Renal cortex interstitium (tissue), 11 donors: ENCODE results near the gene GUCY2C. TPM values are rescaled to one million over a fixed set of nuclear protein-coding genes. Genes with fewer than 3 reads are reported as not detected.

Experiments
- DNase-seq, 11 donors: peaks; one replicate each; pipeline ENCODE4 v3.0.0-alpha.2; 2013; ENCODE audit warnings: low read depth in 9 of 11, low spot score in 4 of 11; ENCODE audit errors: extremely low read depth in 1 of 11
- polyA plus RNA-seq, 3 donors: library from polyadenylated mRNA; unstranded; fragments of 120-200 nt; gene quantifications; one replicate each; pipeline ENCODE4 v1.2.1, GENCODE V29; 2013; ENCODE audit not compliant: insufficient read length in 3 of 3

Gene GUCY2C
- polyA plus RNA-seq, 3 donors: 0.47 to 0.86 (median 0.51) TPM

- no peak for DNase-seq
These were observed 58.3 kb downstream of the GUCY2C start for GRCh38 chr12:14638066-14638465.

GRCh38 chr12:14635776-14636175 is 60.6 kb downstream of the GUCY2C start:
- DNase-seq: no peak

DNA sequence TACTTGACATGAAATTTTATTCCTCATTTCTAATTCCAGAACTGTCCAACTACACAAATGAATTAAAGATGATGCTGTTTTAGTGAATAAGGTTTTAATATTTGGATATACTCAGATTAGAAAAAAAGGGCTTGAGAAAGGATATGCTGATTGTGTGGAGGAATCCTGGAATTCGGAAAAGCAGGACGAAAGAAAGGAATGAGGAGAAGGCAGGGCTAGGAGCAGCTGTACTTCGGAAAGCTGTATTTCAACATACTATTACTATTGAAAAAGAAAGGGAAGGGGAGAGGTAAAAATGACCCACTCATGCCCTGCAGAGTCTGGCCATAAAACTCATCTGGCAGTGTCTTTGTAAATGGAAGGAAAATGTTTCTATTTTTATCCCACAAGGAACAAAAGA is 65.6 kb downstream of the GUCY2C start:
- DNase-seq: no peak

GRCh38 chr12:14629832-14630710 is 66.3 kb downstream of the GUCY2C start:
- peak; percentile 54 to 77 (median 61) for DNase-seq

GRCh38 chr12:14628771-14629170 is 67.6 kb downstream of the GUCY2C start:
- no peak for DNase-seq

- DNase-seq: no peak
These were observed 74.6 kb downstream of the GUCY2C start for GRCh38 chr12:14621826-14622225.

DNA sequence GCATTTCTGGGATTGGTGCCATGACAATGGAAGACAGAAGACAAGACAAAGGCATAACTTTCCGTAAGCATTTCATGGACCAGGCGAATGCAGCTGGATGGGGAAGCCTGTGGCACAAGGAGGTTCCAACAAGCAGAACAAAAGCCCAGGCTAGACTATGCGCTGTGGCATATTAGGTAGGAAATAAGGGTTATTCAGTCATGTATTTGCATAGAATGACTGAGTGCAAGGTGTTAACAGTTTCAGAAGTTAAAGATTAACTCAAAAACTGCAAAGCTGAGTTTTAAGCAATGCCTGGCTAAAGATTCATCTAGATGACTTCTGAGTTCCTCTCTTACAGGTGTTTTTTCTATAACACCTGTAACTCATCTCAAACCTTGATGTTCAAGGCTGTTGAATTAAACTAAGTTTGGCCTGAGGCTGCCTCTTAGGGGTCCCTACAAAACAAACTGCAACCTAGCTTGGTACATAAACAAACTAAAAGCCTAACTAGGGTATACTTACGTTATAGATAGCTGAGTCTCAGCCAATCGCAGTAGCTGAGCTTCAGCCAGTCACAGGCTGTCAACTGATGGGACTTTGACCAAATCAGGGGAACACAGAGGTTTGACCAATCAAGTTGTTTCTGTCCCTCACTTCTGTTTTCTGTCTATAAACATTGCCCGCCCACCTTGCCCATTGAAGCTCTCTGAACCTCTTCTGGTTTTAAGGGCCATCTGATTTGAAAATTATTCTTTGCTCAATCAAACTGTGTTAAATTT is 76.5 kb downstream of the GUCY2C start:
- peak in 1 of 11 donors; percentile 47 for DNase-seq

DNA sequence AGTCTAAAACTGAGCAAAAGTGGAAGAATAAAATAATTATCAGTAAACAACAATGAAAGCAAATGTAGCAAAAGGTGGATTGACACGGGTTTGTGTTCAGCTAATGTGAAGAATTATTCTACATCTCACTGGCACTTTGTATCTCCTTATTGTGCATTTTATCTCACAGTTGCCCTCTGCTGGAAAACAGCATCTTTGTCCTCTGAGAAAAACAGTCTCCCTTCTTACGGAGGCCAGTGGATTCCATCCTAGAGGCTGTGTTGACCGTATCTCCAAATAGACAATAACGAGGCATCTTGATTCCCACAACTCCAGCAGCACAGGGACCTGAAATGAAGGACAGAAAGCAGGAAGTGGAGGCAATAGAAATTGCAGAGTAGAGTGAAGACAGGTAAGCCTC is 77.4 kb downstream of the GUCY2C start:
- DNase-seq: no peak

- no peak for DNase-seq
These were observed 81.7 kb downstream of the GUCY2C start for GRCh38 chr12:14614704-14615121.

DNA sequence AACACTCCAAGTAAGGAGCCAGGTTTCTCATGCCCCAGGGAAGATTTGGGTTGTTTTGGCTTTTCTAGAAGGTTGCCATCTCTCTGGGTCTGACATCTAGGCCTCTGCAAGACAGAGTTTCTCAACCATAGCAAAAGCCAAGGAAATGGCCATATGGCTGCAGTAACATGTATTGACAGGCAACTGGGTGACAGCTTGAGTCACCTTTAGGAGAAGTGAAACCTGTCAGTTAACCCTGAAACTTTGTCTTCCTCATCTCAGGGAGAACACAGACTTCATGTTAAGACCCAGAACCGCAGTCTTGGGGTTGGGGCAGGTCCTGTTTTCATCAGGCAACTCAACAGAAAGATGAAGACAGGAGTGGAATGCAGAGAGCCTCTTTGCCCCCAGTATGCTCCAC is 82.7 kb downstream of the GUCY2C start:
- no peak for DNase-seq

GRCh38 chr12:14612898-14613445 is 83.4 kb downstream of the GUCY2C start:
- DNase-seq: no peak

GRCh38 chr12:14612250-14612649 is 84.1 kb downstream of the GUCY2C start:
- no peak for DNase-seq

DNA sequence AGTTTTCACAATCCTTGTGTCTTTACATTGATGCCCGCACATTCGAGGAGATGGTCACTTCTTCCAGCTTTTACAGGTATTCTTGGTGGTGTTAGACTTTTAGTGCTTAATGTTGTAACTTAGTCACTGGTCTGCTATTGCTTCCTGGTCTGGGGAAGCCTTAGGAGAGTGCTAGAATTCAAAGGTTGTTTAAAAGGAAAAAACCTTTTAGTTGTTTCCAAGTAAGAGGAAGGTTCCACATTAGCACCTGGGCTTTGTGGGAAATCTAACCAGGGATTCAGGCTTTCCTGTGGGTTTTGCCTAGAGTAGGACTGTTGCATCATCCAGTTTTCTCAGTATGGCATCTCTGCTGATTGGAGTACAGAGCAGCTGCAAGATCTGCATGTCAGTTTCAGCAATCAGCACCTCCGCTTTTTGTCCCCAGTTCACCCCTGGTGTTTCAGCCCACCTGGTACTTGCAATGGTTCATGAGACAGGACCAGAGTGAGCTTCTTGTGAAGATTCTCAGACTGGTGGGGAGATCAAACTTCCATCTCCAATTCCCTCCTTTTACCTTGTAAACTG is 84.7 kb downstream of the GUCY2C start:
- no peak for DNase-seq

GRCh38 chr12:14607568-14607967 is 88.8 kb downstream of the GUCY2C start:
- no peak for DNase-seq

DNA sequence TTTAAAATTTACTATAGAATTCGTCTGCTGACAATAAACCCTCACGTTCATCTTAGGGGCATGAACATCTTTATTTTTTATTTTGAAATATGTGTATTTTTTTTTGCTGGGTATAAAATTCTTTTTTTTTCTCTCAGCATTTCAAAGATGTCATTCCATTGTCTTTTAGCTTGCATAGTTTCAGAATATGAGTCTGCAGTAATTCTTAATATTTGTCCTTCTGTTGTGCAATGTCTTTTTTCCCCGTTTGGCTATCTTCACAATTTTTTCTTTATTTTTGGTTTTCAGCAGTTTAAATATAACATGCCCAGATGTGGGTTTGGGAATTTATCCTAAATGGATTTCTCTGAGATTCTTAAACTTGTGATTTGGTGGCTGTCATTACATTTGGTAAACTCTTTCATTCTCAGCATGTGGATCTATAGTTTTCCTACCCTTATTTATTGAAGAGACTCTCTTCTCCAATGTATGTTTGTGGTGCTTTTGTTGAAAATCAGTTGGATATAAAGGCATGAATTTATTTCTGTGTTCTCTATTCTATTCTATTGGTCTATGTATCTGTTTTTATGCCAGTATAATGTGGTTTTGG is 90.9 kb downstream of the GUCY2C start:
- no peak for DNase-seq

DNA sequence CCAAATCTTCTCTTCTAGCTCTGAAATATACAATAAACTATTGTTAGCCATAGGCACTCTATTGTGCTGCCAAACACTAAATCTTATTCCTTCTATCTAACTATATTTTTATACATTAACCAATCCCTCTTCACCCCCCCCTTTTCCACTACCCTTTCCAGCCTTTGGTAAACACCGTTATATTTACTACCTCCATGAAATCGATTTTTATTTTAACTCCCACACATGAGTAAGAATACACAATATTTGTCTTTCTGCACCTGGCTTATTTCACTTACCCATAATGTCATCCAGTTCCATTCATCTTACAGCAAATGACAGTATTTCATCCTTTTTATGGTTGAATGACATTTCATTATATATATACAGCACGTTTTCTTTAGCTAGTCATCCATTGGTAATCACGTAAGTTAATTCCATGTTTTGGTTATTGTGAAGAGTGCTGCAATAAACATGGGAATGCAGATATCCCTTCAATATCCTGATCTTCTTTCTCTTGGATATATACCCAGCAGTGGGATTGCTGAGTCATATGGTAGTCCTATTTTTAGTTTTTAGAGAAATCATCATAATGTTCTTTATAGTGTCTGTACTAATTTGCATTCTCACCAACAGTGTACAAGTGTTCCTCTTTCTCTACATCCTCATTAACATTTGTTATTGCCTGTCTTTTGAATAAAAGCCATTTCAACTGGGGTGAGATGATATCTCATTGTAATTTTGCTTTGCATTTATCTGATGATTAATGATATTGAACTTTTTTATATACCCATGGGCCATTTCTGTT is 94.5 kb downstream of the GUCY2C start:
- DNase-seq: no peak

GRCh38 chr12:14597480-14597879 is 98.9 kb downstream of the GUCY2C start:
- DNase-seq: no peak

- DNase-seq: no peak
These were observed 104.7 kb downstream of the GUCY2C start for GRCh38 chr12:14591719-14592118.
